H9 (cell line): ENCODE measurements around the gene METTL4. TPM values are rescaled to one million over a fixed set of nuclear protein-coding genes. Genes with fewer than 3 reads are reported as not detected.

ENCODE experiments used
- DNase-seq: peaks from one replicate; pipeline ENCODE4 v3.0.0-alpha.2; 2017
- H2AFZ ChIP-seq: one replicate; pipeline ENCODE4 v1.6.1; 2013; ENCODE audit warnings: mild to moderate bottlenecking, low read length, control low read depth, moderate library complexity
- H2AK5ac ChIP-seq: 2 replicates; pipeline ENCODE4 v1.6.1; 2013; ENCODE audit warnings: low read length, control low read depth, mixed read lengths; ENCODE audit not compliant: insufficient read length
- H2BK120ac ChIP-seq: one replicate; pipeline ENCODE4 v1.6.1; 2013; ENCODE audit warnings: low read depth, mild to moderate bottlenecking, low read length, control low read depth, inconsistent platforms; ENCODE audit not compliant: poor library complexity, severe bottlenecking
- H2BK12ac ChIP-seq: 2 replicates; pipeline ENCODE4 v1.6.1; 2013; ENCODE audit warnings: low read length, control low read depth, mixed read lengths, low read depth; ENCODE audit not compliant: insufficient read length
- H2BK15ac ChIP-seq: 2 replicates; pipeline ENCODE4 v1.6.1; 2013; ENCODE audit warnings: low read depth, low read length, control low read depth
- H2BK20ac ChIP-seq: one replicate; pipeline ENCODE4 v1.6.1; 2013; ENCODE audit warnings: low read depth, mild to moderate bottlenecking, low read length, control low read depth, inconsistent platforms; ENCODE audit not compliant: poor library complexity, severe bottlenecking
- H2BK5ac ChIP-seq: 2 replicates; pipeline ENCODE4 v1.6.1; 2013; ENCODE audit warnings: low read length, control low read depth, mixed read lengths; ENCODE audit not compliant: insufficient read length
- H3K14ac ChIP-seq: 2 replicates; pipeline ENCODE4 v1.6.1; 2013; ENCODE audit warnings: low read length, control low read depth; ENCODE audit not compliant: insufficient read depth
- H3K18ac ChIP-seq: 2 replicates; pipeline ENCODE4 v1.6.1; 2013; ENCODE audit warnings: low read depth, mild to moderate bottlenecking, mixed read lengths, low read length, control low read depth; ENCODE audit not compliant: insufficient read length
- H3K23ac ChIP-seq: 2 replicates; pipeline ENCODE4 v1.6.1; 2013; ENCODE audit warnings: low read length, control low read depth, mixed read lengths, low read depth; ENCODE audit not compliant: insufficient read length
- H3K23me2 ChIP-seq: 2 replicates; pipeline ENCODE4 v1.6.1; 2013; ENCODE audit warnings: low read depth, mild to moderate bottlenecking, mixed read lengths, low read length, control low read depth; ENCODE audit not compliant: insufficient read length, poor library complexity, severe bottlenecking
- H3K27ac ChIP-seq: 2 replicates; pipeline ENCODE4 v1.5.1; 2013; ENCODE audit warnings: low read length, control low read depth, mixed read lengths, low read depth; ENCODE audit not compliant: insufficient read length
- H3K27me3 ChIP-seq: 2 replicates; pipeline ENCODE4 v1.6.1; 2013; ENCODE audit warnings: low read length, control low read depth, inconsistent platforms; ENCODE audit not compliant: insufficient read depth
- H3K4ac ChIP-seq: 2 replicates; pipeline ENCODE4 v1.6.1; 2013; ENCODE audit warnings: low read depth, mild to moderate bottlenecking, control low read depth, inconsistent platforms, low read length, moderate library complexity
- H3K4me1 ChIP-seq: 2 replicates; pipeline ENCODE4 v1.6.1; 2013; ENCODE audit warnings: low read length, control low read depth, inconsistent platforms; ENCODE audit not compliant: insufficient read depth
- H3K4me2 ChIP-seq: 2 replicates; pipeline ENCODE4 v1.6.1; 2013; ENCODE audit warnings: low read length, control low read depth, mixed read lengths; ENCODE audit not compliant: insufficient read length, insufficient read depth
- H3K56ac ChIP-seq: 2 replicates; pipeline ENCODE4 v1.6.1; 2013; ENCODE audit warnings: low read depth, mild to moderate bottlenecking, mixed read lengths, low read length, control low read depth; ENCODE audit not compliant: insufficient read length
- H3K79me1 ChIP-seq: 2 replicates; pipeline ENCODE4 v1.6.1; 2013; ENCODE audit warnings: low read depth, mild to moderate bottlenecking, moderate library complexity, low read length, control low read depth, inconsistent platforms; ENCODE audit not compliant: insufficient read depth, poor library complexity, severe bottlenecking
- H3K79me2 ChIP-seq: 2 replicates; pipeline ENCODE4 v1.6.1; 2013; ENCODE audit warnings: low read length, control low read depth, inconsistent platforms; ENCODE audit not compliant: insufficient read depth
- H3K9ac ChIP-seq: 2 replicates; pipeline ENCODE4 v1.6.1; 2013; ENCODE audit warnings: low read length, control low read depth, mixed read lengths; ENCODE audit not compliant: insufficient read length; ENCODE audit errors: extremely low read depth
- H3K9me3 ChIP-seq: one replicate; pipeline ENCODE4 v1.6.1; 2013; ENCODE audit warnings: low read depth, low read length, inconsistent platforms; ENCODE audit not compliant: control insufficient read depth
- H3T11ph ChIP-seq: one replicate; pipeline ENCODE4 v1.6.1; 2013; ENCODE audit warnings: mild to moderate bottlenecking, low read length, control low read depth, inconsistent platforms
- H4K20me1 ChIP-seq: one replicate; pipeline ENCODE4 v1.6.1; 2013; ENCODE audit not compliant: control insufficient read depth, insufficient read length, insufficient read depth
- H4K5ac ChIP-seq: 2 replicates; pipeline ENCODE4 v1.6.1; 2013; ENCODE audit warnings: low read depth, mild to moderate bottlenecking, mixed read lengths, low read length, control low read depth; ENCODE audit not compliant: insufficient read length
- H4K8ac ChIP-seq: replicated peaks from 2 replicates; pipeline ENCODE4 v1.6.1; 2013; ENCODE audit warnings: low read length, control low read depth, mixed read lengths, low read depth; ENCODE audit not compliant: insufficient read length
- H4K91ac ChIP-seq: 2 replicates; pipeline ENCODE4 v1.6.1; 2013; ENCODE audit warnings: low read depth, mild to moderate bottlenecking, moderate library complexity, mixed read lengths, low read length, control low read depth; ENCODE audit not compliant: insufficient read length
- H3K27ac Mint-ChIP-seq, 3 experiments: 2 replicates in 2 of 3; 3 replicates in 1 of 3; pipeline ENCODE4 v1.8.0; 2020 to 2021; ENCODE audit warnings: mixed read lengths in 3 of 3, mild to moderate bottlenecking in 1 of 3, moderate library complexity in 1 of 3
- H3K27me3 Mint-ChIP-seq: 2 replicates; pipeline ENCODE4 v1.8.0; 2021; ENCODE audit warnings: low read depth, mild to moderate bottlenecking, moderate library complexity, mixed read lengths
- H3K36me3 Mint-ChIP-seq, 3 experiments: 2 replicates in 2 of 3; 3 replicates in 1 of 3; pipeline ENCODE4 v1.8.0; 2020 to 2021; ENCODE audit warnings: low read depth in 3 of 3, mixed read lengths in 3 of 3; ENCODE audit not compliant: insufficient read depth in 1 of 3
- H3K4me1 Mint-ChIP-seq, 2 experiments: 2 replicates each; pipeline ENCODE4 v1.8.0; 2020; ENCODE audit warnings: mixed read lengths in 2 of 2
- H3K4me3 Mint-ChIP-seq, 2 experiments: 2 replicates in 1 of 2; 3 replicates in 1 of 2; pipeline ENCODE4 v1.8.0; 2020 to 2021; ENCODE audit warnings: mild to moderate bottlenecking in 2 of 2, mixed read lengths in 2 of 2, moderate library complexity in 1 of 2
- H3K9me3 Mint-ChIP-seq, 2 experiments: 2 replicates in 1 of 2; 3 replicates in 1 of 2; pipeline ENCODE4 v1.8.0; 2020; ENCODE audit warnings: mild to moderate bottlenecking in 2 of 2, mixed read lengths in 2 of 2, moderate library complexity in 1 of 2
- WGBS: extraction: QIAGEN DNeasy Blood & Tissue Kit; methylation state at CpG from one replicate; pipeline ENCODE4 v1.1.7; 2013; ENCODE audit warnings: missing lambda C conversion rate, low lambda C conversion rate, mixed read lengths; ENCODE audit not compliant: insufficient read length; ENCODE audit errors: extremely low coverage; 5-methylcytosine and 5-hydroxymethylcytosine counted together
- total RNA-seq: library from RNA; stranded (reverse); gene quantifications from 2 replicates; pipeline ENCODE4 v1.2.1, GENCODE V29; 2021
- TF ChIP-seq, protein P1 (sequence below): fragments of 200-600 bp; sonication (generic); conservative IDR thresholded peaks from 3 replicates; pipeline ENCODE4 v1.8.0; 2021; ENCODE audit warnings: antibody characterized with exemption, mild to moderate bottlenecking

Gene METTL4
- total RNA-seq, 1 experiment from 2014 or later, result 14.2 TPM

GRCh38 chr18:2510416-2510815 lies 60.9 kb downstream of the METTL4 start:
- H2BK20ac ChIP-seq, result no peak overlapping the region
- H3K9ac ChIP-seq, result no peak overlapping the region
- H3K4me3 Mint-ChIP-seq, result no peak overlapping the region
- no peak overlapping the region for H4K91ac ChIP-seq
- H2BK120ac ChIP-seq, result no peak overlapping the region
- no peaks in the 10 kb centered on the region for H3K9me3 ChIP-seq
- no peaks in the 10 kb centered on the region for H3K79me2 ChIP-seq
- no peak overlapping the region for H2BK12ac ChIP-seq
- H3K23me2 ChIP-seq, result no peaks in the 10 kb centered on the region
- no peak overlapping the region for H4K5ac ChIP-seq
- no peak overlapping the region for H2AK5ac ChIP-seq
- no peak overlapping the region for H4K8ac ChIP-seq
- no peak overlapping the region for H2BK15ac ChIP-seq
- TF ChIP-seq, protein P1, sequence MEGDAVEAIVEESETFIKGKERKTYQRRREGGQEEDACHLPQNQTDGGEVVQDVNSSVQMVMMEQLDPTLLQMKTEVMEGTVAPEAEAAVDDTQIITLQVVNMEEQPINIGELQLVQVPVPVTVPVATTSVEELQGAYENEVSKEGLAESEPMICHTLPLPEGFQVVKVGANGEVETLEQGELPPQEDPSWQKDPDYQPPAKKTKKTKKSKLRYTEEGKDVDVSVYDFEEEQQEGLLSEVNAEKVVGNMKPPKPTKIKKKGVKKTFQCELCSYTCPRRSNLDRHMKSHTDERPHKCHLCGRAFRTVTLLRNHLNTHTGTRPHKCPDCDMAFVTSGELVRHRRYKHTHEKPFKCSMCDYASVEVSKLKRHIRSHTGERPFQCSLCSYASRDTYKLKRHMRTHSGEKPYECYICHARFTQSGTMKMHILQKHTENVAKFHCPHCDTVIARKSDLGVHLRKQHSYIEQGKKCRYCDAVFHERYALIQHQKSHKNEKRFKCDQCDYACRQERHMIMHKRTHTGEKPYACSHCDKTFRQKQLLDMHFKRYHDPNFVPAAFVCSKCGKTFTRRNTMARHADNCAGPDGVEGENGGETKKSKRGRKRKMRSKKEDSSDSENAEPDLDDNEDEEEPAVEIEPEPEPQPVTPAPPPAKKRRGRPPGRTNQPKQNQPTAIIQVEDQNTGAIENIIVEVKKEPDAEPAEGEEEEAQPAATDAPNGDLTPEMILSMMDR, result no peak
- H3K14ac ChIP-seq, result no peak overlapping the region
- no peak overlapping the region for H3K18ac ChIP-seq
- H2AFZ ChIP-seq, result no peak overlapping the region
- DNase-seq, result no peak
- no CpG with 5 or more reads among the region's 6 CpGs for WGBS
- no peak overlapping the region for H3K27ac ChIP-seq
- H3K27me3 Mint-ChIP-seq, result no peaks in the 10 kb centered on the region
- H3T11ph ChIP-seq, result no peak overlapping the region
- no peak overlapping the region for H3K56ac ChIP-seq
- H4K20me1 ChIP-seq, result no peaks in the 10 kb centered on the region
- no peaks in the 10 kb centered on the region for H3K36me3 Mint-ChIP-seq
- H3K4me1 Mint-ChIP-seq, result no peaks in the 10 kb centered on the region
- no peaks in the 10 kb centered on the region for H3K79me1 ChIP-seq
- H3K9me3 Mint-ChIP-seq, result no peaks in the 10 kb centered on the region
- no peak overlapping the region for H3K27ac Mint-ChIP-seq
- H3K4me1 ChIP-seq, result no peaks in the 10 kb centered on the region
- no peak overlapping the region for H2BK5ac ChIP-seq
- no peak overlapping the region for H3K4me2 ChIP-seq
- H3K27me3 ChIP-seq, result no peaks in the 10 kb centered on the region
- H3K23ac ChIP-seq, result no peak overlapping the region
- no peak overlapping the region for H3K4ac ChIP-seq
